GM06990 (cell line): ENCODE results near the gene GTSF1L.
A peak's percentile ranks its signal among the peaks of the same experiment; 100 is the strongest.

Source experiments
- DNase-seq: peaks from one replicate; pipeline ENCODE4 v3.0.0-alpha.2; 2011; ENCODE audit not compliant: insufficient read length; ENCODE audit errors: extremely low read depth
- H3K27me3 ChIP-seq: replicated peaks from 2 replicates; pipeline ENCODE4 v1.6.0; 2011; ENCODE audit warnings: low read length; ENCODE audit not compliant: control insufficient read depth, insufficient read depth
- H3K36me3 ChIP-seq: 2 replicates; pipeline ENCODE4 v1.5.1; 2011; ENCODE audit warnings: low read length; ENCODE audit not compliant: control insufficient read depth, insufficient read depth
- H3K4me3 ChIP-seq: replicated peaks from 2 replicates; pipeline ENCODE4 v1.5.1; 2011; ENCODE audit warnings: low read depth, mild to moderate bottlenecking, control low read depth, low read length
- TF ChIP-seq, protein P1 (sequence below): IDR thresholded peaks from 2 replicates; pipeline ENCODE4 v1.5.1; 2011; ENCODE audit warnings: low read length, control low read depth, mild to moderate bottlenecking, inconsistent platforms; ENCODE audit not compliant: insufficient read depth, poor library complexity, severe bottlenecking

Gene GTSF1L

DNA sequence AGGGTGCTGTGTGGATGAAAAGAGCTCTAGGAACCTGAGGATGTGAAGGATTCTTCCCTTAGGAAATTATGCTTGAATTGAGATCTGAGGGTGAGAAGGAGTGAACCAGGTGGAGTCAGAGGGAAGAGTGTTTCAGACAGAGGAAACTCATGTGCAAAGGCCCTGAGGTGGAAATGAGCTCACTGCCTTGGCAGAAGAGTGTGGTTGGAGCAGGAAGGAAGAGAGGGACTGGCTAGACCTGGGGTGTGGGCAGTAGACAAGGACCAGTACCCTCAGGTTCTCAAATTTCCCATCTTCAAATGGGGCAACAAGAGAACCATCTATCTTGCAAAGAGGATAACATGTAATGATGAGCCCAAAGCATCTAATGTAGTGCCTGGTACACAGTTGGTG lies 24.0 kb upstream of the GTSF1L start:
- Histone ChIP-seq H3K4me3 (no peak overlapping the region), H3K27me3 (no peaks in the 10 kb centered on the region), H3K36me3 (no peaks in the 10 kb centered on the region)
- no peak for DNase-seq
- TF ChIP-seq, protein P1, sequence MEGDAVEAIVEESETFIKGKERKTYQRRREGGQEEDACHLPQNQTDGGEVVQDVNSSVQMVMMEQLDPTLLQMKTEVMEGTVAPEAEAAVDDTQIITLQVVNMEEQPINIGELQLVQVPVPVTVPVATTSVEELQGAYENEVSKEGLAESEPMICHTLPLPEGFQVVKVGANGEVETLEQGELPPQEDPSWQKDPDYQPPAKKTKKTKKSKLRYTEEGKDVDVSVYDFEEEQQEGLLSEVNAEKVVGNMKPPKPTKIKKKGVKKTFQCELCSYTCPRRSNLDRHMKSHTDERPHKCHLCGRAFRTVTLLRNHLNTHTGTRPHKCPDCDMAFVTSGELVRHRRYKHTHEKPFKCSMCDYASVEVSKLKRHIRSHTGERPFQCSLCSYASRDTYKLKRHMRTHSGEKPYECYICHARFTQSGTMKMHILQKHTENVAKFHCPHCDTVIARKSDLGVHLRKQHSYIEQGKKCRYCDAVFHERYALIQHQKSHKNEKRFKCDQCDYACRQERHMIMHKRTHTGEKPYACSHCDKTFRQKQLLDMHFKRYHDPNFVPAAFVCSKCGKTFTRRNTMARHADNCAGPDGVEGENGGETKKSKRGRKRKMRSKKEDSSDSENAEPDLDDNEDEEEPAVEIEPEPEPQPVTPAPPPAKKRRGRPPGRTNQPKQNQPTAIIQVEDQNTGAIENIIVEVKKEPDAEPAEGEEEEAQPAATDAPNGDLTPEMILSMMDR, result no peak

DNA sequence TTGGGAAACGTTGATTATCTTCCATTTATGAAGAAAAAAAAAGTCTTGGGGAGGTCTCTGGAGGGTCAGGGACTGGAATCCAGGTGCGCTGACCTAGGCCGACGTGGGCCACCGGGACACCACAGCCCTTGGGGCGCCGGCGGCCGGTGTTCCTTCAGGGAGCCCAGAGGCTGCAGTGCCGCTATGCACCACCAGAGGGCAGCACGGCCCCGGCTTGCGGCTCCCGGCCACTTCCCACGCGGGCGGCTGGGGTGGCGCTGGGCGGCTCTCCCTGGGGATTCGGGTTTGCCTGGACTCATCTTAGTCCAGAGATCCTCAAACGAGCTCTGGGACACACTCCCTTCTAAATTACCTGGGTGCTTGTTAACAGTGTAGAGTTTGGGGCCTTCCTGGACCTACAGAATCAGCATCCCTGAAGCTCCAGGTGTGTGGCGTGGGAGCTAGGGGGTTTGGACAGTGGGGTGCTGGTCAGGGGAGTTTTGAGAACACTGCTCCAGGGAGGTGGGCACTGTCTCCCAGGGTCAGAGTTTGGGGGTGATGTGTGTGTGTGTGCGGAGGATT lies 23.0 kb upstream of the GTSF1L start:
- Histone ChIP-seq H3K36me3 (no peaks in the 10 kb centered on the region), H3K4me3 (no peak overlapping the region), H3K27me3 (no peaks in the 10 kb centered on the region)
- peak; percentile 85 for DNase-seq
- TF ChIP-seq, protein P1, result peak; percentile 99

DNA sequence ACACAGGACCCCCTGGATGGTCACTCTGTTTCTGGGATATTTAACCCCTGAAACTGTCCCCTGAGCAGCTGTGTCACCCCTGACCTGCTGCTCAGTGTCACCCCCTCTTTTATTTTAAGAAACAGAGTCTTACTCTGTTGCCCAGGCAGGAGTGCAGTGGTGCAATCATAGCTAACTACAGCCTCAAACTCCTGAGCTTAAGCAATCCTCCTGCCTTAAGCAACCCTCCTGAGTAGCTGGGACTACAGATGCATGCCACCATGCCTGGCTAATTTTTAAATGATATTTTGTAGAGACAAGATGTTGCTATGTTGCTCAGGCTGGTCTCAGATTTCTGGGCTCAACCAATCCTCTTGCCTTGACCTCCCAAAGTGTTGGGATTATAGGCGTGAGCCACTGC lies 21.5 kb upstream of the GTSF1L start:
- TF ChIP-seq, protein P1, result no peak
- Histone ChIP-seq H3K27me3 (no peaks in the 10 kb centered on the region), H3K36me3 (no peaks in the 10 kb centered on the region), H3K4me3 (no peak overlapping the region)
- no peak for DNase-seq

- H3K4me3 ChIP-seq, result no peak overlapping the region
- TF ChIP-seq, protein P1, result no peak
- no peaks in the 10 kb centered on the region for H3K27me3 ChIP-seq
- DNase-seq, result no peak
- H3K36me3 ChIP-seq, result no peaks in the 10 kb centered on the region
Observed at GRCh38 chr20:43746344-43747137, 19.7 kb upstream of the GTSF1L start.

DNA sequence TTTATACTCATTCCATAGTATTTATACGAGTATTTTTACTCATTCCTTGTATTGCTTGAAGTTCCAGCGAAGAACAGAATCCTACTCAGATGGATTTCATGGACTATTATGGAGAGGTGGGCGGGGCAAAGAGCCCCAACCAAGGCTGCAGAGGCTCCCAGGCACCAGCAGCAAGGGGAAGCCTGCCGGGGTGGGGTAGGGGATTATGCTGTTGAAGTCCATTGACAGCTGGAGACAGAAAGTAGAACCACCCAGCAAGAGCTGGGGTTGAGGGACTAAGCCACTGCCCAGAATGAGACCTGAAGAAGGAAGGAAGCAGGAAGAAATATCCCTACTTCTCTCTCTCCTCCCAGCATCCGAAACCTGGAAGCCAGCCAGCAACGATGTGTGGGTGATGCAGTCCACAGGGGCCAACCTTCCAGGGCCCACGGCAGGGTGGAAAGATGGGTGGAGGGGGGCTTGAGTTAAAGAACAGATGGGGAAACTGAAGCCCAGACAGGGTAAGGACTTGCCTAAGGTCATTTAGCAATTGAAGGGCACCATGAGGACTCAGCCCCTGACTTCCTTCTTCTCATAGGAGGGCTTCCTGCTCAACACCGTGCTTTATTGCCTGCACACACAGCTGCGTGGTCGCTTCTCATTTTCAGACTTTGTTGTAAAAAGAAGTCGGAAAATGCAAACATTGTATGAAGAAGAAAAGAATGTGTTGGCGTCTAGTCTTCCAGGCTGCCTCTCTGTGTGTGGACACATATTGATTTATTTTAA lies 18.3 kb upstream of the GTSF1L start:
- Histone ChIP-seq H3K27me3 (no peaks in the 10 kb centered on the region), H3K36me3 (no peaks in the 10 kb centered on the region), H3K4me3 (no peak overlapping the region)
- no peak for DNase-seq
- TF ChIP-seq, protein P1, result no peak
